ENCODE data around the gene TARS1. TPM values are rescaled to one million over a fixed set of nuclear protein-coding genes. Genes with fewer than 3 reads are reported as not detected.

TARS1 gene
- total RNA-seq, 1 experiment from 2014 or later, result 324 TPM

- DNase-seq (ENCODE audit: low spot score), result no peak
- Histone ChIP-seq H3K27me3 (replicated peaks; ENCODE audit: insufficient read depth, low read depth, low read length, poor library complexity) (no peaks in the 10 kb centered on the region), H3K9me3 (ENCODE audit: low read depth, low read length, poor library complexity, severe bottlenecking) (no peaks in the 10 kb centered on the region), H3K4me3 (ENCODE audit: low read depth, low read length, poor library complexity, severe bottlenecking) (no peak overlapping the region), H3K4me1 (ENCODE audit: insufficient read depth, low read length, poor library complexity, severe bottlenecking) (peaks cover 31% of the 10 kb centered on the region), H3K27ac (ENCODE audit: low read depth, low read length, poor library complexity, severe bottlenecking) (no peak overlapping the region), H3K36me3 (ENCODE audit: insufficient read depth, low read length, poor library complexity, severe bottlenecking) (no peaks in the 10 kb centered on the region)
- intact Hi-C loops (cut with micrococcal nuclease; ENCODE audit: unreplicated experiment), result loop anchor here (5.0 kb wide), 1 partner anchor 188 kb away; no protein-coding TSS in a partner anchor
- ChIA-PET POLR2A (ENCODE audit: low non-redundant PET) (no interaction called here), CTCF (no interaction called here)
- TF ChIP-seq CTCF (conservative IDR thresholded peaks at IDR 0.05; ENCODE audit: low read depth, low read length) (no peak), EZH2 (IDR thresholded peaks at IDR 0.05; ENCODE audit: borderline replicate concordance, low read depth, low read length, poor library complexity, severe bottlenecking) (no peak)
- no TSS peak for BruUV-seq (replicated peaks)
Measured at GRCh38 chr5:33489481-33490067, 48.8 kb downstream of the TARS1 start.

DNA sequence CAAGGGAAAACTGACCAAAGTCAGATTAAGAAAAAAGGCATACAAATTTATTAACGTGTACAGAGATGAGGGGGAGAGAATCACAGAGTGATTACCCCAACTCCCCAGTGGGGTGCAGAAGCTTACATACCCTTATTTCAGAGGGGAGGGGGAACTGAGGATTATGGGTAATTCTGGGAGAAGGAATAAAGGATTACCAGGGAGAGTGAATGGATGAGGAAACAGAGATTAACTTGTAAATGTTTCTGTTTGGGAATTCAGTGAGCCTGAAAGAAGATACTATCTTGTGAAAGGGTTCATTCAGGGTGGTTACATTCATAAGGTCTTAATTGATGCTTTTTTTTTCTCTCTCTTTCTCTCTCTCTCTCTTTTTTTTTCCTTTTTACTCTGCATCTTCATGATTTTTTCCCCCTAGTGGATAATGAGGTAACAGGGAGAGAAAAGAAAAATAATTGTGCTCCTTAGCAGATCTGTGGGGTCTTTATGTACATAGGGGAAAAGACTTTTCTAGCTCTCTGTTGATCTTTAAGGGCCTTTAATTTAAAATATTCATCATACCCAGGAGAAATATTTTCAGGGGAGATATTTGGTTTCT lies 49.4 kb downstream of the TARS1 start:
- TF ChIP-seq EZH2 (IDR thresholded peaks at IDR 0.05; ENCODE audit: borderline replicate concordance, low read depth, low read length, poor library complexity, severe bottlenecking) (no peak), CTCF (conservative IDR thresholded peaks at IDR 0.05; ENCODE audit: low read depth, low read length) (peak; percentile 48; the same call in 1 of the 2 replicates)
- no TSS peak for BruUV-seq (replicated peaks)
- ChIA-PET CTCF (no interaction called here), POLR2A (ENCODE audit: low non-redundant PET) (no interaction called here)
- Histone ChIP-seq H3K27me3 (replicated peaks; ENCODE audit: insufficient read depth, low read depth, low read length, poor library complexity) (no peaks in the 10 kb centered on the region), H3K36me3 (ENCODE audit: insufficient read depth, low read length, poor library complexity, severe bottlenecking) (no peaks in the 10 kb centered on the region), H3K9me3 (ENCODE audit: low read depth, low read length, poor library complexity, severe bottlenecking) (no peaks in the 10 kb centered on the region), H3K27ac (ENCODE audit: low read depth, low read length, poor library complexity, severe bottlenecking) (no peak overlapping the region), H3K4me3 (ENCODE audit: low read depth, low read length, poor library complexity, severe bottlenecking) (no peak overlapping the region), H3K4me1 (ENCODE audit: insufficient read depth, low read length, poor library complexity, severe bottlenecking) (peaks cover 37% of the 10 kb centered on the region)
- peak; percentile 65 for DNase-seq (ENCODE audit: low spot score)
- intact Hi-C loops (cut with micrococcal nuclease; ENCODE audit: unreplicated experiment), result loop anchor here (5.0 kb wide), 1 partner anchor 187 kb away; no protein-coding TSS in a partner anchor

GRCh38 chr5:33491941-33492340 lies 51.2 kb downstream of the TARS1 start:
- H3K36me3 ChIP-seq (ENCODE audit: insufficient read depth, low read length, poor library complexity, severe bottlenecking), result no peaks in the 10 kb centered on the region
- no peaks in the 10 kb centered on the region for H3K9me3 ChIP-seq (ENCODE audit: low read depth, low read length, poor library complexity, severe bottlenecking)
- CTCF ChIA-PET, result no interaction called here
- BruUV-seq (replicated peaks), result no TSS peak
- no peak overlapping the region for H3K27ac ChIP-seq (ENCODE audit: low read depth, low read length, poor library complexity, severe bottlenecking)
- no peaks in the 10 kb centered on the region for H3K27me3 ChIP-seq (replicated peaks; ENCODE audit: insufficient read depth, low read depth, low read length, poor library complexity)
- TF ChIP-seq EZH2 (IDR thresholded peaks at IDR 0.05; ENCODE audit: borderline replicate concordance, low read depth, low read length, poor library complexity, severe bottlenecking) (no peak), CTCF (conservative IDR thresholded peaks at IDR 0.05; ENCODE audit: low read depth, low read length) (no peak)
- DNase-seq (ENCODE audit: low spot score), result peak; percentile 22
- intact Hi-C loops (cut with micrococcal nuclease; ENCODE audit: unreplicated experiment), result loop anchor here (5.0 kb wide), 1 partner anchor 185 kb away; no protein-coding TSS in a partner anchor
- H3K4me3 ChIP-seq (ENCODE audit: low read depth, low read length, poor library complexity, severe bottlenecking), result no peak overlapping the region
- peaks cover 48% of the 10 kb centered on the region for H3K4me1 ChIP-seq (ENCODE audit: insufficient read depth, low read length, poor library complexity, severe bottlenecking)
- POLR2A ChIA-PET (ENCODE audit: low non-redundant PET), result no interaction called here

All from A673 (cell line).